ENCODE data around the gene CHURC1. TPM values are rescaled to one million over a fixed set of nuclear protein-coding genes. Genes with fewer than 3 reads are reported as not detected.
A peak's percentile ranks its signal among the peaks of the same experiment; 100 is the strongest.
"Not testable (repeated sequence)": the region's sequence is repeated elsewhere in the genome, so short reads cannot be mapped to it uniquely, and the experiment has no call there.

CHURC1 gene
- total RNA-seq, 2 donors from 2014 or later: 29.1 to 43.2 TPM

- Histone ChIP-seq H3K27ac (no peak overlapping the region), H3K4me3 (no peak overlapping the region), H3K27me3 (no peaks in the 10 kb centered on the region), H3K9me3 (no peaks in the 10 kb centered on the region), H3K4me1 (no peaks in the 10 kb centered on the region), H3K36me3 (replicated peaks in 1 of 2; ENCODE audit: insufficient read depth in 1 of 2, low read depth in 2 of 2) (no peaks in the 10 kb centered on the region)
- DNase-seq (no peak), ATAC-seq (no peak)
- 72% methylated on average over 6 of the region's 6 CpGs for WGBS, 2 donors
- TF ChIP-seq POLR2A (IDR thresholded peaks at IDR 0.05): no peak
- no peak for TF ChIP-seq CTCF (IDR thresholded peaks at IDR 0.05)
- intact Hi-C loops (cut with DNase I): no loop called here
These were observed 8.2 kb upstream of the CHURC1 start for GRCh38 chr14:64906022-64906421.

GRCh38 chr14:64910847-64911495, 3.3 kb upstream of the CHURC1 start:
- intact Hi-C loops (cut with DNase I): no loop called here
- TF ChIP-seq POLR2A (IDR thresholded peaks at IDR 0.05) (no peak), CTCF (IDR thresholded peaks at IDR 0.05) (peak; percentile 13 to 58 (median 46))
- Histone ChIP-seq H3K27me3 (no peaks in the 10 kb centered on the region), H3K9me3 (no peaks in the 10 kb centered on the region), H3K36me3 (replicated peaks in 1 of 2; ENCODE audit: insufficient read depth in 1 of 2, low read depth in 2 of 2) (no peaks in the 10 kb centered on the region), H3K4me1 (peaks cover 11% of the 10 kb centered on the region), H3K27ac (no peak overlapping the region), H3K4me3 (no peak overlapping the region)
- WGBS, 2 donors: 27 to 29% methylated on average over 3 of the region's 3 CpGs
- ATAC-seq (no peak), DNase-seq (no peak)

DNA sequence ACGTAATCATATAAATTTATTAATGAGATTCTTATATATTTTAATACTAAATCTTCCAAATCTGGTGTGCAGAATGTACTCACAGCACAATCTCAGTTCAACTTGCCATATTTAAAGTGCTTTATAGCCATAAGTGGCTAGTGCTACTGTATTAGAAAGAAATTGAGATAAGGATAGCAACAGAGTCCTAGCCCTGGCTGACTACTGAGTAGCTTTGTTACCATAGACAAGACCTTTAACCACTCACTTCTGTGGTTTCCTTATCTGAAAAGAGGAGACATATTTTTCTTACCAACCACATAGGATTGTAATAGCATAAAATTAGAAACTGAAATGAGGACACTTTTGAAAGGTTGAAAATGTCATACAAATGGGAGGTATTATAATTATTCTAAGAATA, 2.0 kb upstream of the CHURC1 start:
- intact Hi-C loops (cut with DNase I): no loop called here
- TF ChIP-seq CTCF (IDR thresholded peaks at IDR 0.05) (no peak), POLR2A (IDR thresholded peaks at IDR 0.05) (no peak)
- Histone ChIP-seq H3K27ac (no peak overlapping the region), H3K27me3 (no peaks in the 10 kb centered on the region), H3K4me3 (no peak overlapping the region), H3K9me3 (no peaks in the 10 kb centered on the region), H3K4me1 (peaks cover 12% of the 10 kb centered on the region), H3K36me3 (replicated peaks in 1 of 2; ENCODE audit: insufficient read depth in 1 of 2, low read depth in 2 of 2) (no peaks in the 10 kb centered on the region)
- no peak for ATAC-seq
- no peak for DNase-seq
- 27 to 34% methylated on average over 1 of the region's 1 CpG for WGBS, 2 donors

- ATAC-seq; H3K36me3 ChIP-seq (replicated peaks in 1 of 2; ENCODE audit: insufficient read depth in 1 of 2, low read depth in 2 of 2); H3K27me3 ChIP-seq; H3K4me3 ChIP-seq; intact Hi-C loops (cut with DNase I); H3K9me3 ChIP-seq; DNase-seq: not testable (repeated sequence)
- 55 to 71% methylated on average over 5 of the region's 5 CpGs for WGBS, 2 donors
- Histone ChIP-seq H3K4me1 (peaks cover 16% of the 10 kb centered on the region), H3K27ac (peak overlapping the region in 2 of 4 donors; percentile 93 to 95)
These were observed 778 bp upstream of the CHURC1 start for GRCh38 chr14:64913477-64913876.

DNA sequence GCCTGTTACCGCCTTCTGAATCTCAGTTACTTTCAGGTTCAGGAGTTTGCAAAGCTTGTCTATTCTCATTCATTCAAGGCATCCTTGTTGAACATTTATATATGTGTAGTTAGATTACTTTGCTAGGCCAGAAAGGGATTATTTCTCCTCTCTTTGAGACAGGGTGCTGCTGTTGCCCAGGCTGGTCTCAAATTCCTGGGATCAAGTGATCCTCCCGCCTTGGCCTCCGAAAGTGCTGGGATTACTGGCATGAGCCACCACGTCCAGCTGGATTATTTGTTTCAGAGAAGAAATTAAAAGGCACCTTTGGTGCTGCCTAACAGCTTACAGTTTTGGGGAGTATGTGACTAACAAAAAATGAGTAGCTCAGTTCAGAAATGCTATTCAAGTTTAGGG, 772 bp downstream of the CHURC1 start:
- Histone ChIP-seq H3K27ac (peak overlapping the region in 3 of 4 donors; percentile 76 to 95 (median 93)), H3K4me3 (peak overlapping the region in 1 of 2 donors; percentile 82), H3K4me1 (peaks cover 19% of the 10 kb centered on the region), H3K27me3 (no peaks in the 10 kb centered on the region), H3K36me3 (replicated peaks in 1 of 2; ENCODE audit: insufficient read depth in 1 of 2, low read depth in 2 of 2) (no peaks in the 10 kb centered on the region), H3K9me3 (no peaks in the 10 kb centered on the region)
- no peak for DNase-seq
- no peak for ATAC-seq
- intact Hi-C loops (cut with DNase I): no loop called here
- 23 to 27% methylated on average over 4 of the region's 4 CpGs for WGBS, 2 donors
- no peak for TF ChIP-seq POLR2A (IDR thresholded peaks at IDR 0.05)
- TF ChIP-seq CTCF (IDR thresholded peaks at IDR 0.05): no peak
